SK-N-MC (cell line): ENCODE measurements around the gene RC3H2.

Experiments
- EZH2 ChIP-seq: fragments of 200-600 bp; sonication (generic); IDR thresholded peaks from one replicate; pipeline ENCODE4 v1.6.1; 2017; ENCODE audit warnings: antibody characterized with exemption
- FOXP2 ChIP-seq: optimal IDR thresholded peaks from 2 replicates; pipeline ENCODE3; 2011; ENCODE audit warnings: mild to moderate bottlenecking, moderate library complexity; ENCODE audit not compliant: insufficient read depth; ENCODE audit errors: extremely low read length, control extremely low read depth
- POLR2AphosphoS5 ChIP-seq: IDR thresholded peaks from 2 replicates; pipeline ENCODE4 v1.6.1; 2012; ENCODE audit warnings: mild to moderate bottlenecking, low read depth, low read length, borderline replicate concordance

DNA sequence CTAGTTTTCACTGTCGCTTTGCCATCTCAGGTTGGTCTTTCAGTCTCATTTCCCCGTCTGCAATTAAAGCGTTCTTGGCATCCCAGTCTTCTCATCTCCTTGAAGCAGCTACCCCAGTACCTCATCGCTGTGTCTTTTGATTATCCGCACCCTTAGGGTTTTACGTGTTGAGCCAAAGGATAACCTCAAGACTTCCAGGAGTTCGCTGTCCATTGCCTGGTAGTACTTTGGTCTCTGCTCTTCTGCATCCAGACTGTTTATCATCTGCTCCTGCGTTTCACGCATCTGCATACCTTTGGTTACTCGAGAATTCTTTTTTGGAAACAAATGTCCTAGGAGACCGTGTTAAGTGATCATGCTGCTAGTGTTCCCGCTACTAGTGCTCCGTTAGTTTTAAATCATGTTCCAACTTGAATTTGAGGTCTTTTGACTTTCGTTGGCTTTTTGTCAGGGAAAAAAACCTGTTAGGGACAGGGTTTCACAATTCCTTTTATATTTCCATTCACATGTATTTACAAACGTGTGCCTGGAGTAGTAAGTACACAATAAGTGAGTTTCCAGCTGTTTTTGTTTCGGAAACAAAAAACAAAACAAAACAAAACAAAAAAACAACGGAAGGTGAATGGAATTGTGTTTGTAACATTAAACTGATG, 36.5 kb upstream of the RC3H2 start:
- TF ChIP-seq EZH2: no peak
- no peak for TF ChIP-seq POLR2AphosphoS5
- TF ChIP-seq FOXP2: no peak
